ENCODE data around the gene DOCK10. TPM values are rescaled to one million over a fixed set of nuclear protein-coding genes. Genes with fewer than 3 reads are reported as not detected.

The DOCK10 gene
- total and polyA plus RNA-seq, 2 donors (not counting 1 experiment from before 2014, with no cell fraction given): 49.5 to 139 TPM

DNA sequence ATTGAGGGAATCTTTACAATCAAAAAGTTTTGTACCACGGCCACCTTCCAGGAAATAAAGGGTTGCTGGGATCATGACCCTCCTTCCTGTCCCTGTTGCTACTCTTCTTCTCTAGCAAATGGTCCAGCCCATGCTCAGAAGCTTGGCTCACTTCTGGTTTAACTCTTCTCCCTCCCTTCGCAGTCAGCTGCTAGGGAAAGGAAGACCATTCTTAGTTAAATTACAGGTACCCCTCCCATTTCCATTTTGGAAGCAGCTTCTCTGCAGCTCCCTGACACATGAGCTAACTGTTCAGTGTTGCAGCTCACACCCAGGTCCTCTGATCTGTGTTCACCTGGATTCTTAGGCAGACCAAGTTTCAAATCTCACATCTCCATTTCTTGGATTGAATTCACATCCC, 100.3 kb downstream of the DOCK10 start:
- Histone ChIP-seq H3K36me3 (replicated peaks in 1 of 2; ENCODE audit: control extremely low read depth in 1 of 2, control insufficient read depth in 1 of 2, extremely low read depth in 1 of 2, insufficient read depth in 2 of 2, low read length in 1 of 2) (no peaks in the 10 kb centered on the region), H3K27me3 (replicated peaks in 1 of 4; ENCODE audit: control extremely low read depth in 1 of 4, control insufficient read depth in 3 of 4, insufficient read depth in 4 of 4, low read length in 3 of 4) (no peaks in the 10 kb centered on the region), H3K27ac (ENCODE audit: low read length in 2 of 2) (peak overlapping the region in 1 of 2 donors; percentile 44), H3K79me2 (ENCODE audit: control insufficient read depth, insufficient read depth, low read length) (peaks cover 95% of the 10 kb centered on the region), H2AFZ (ENCODE audit: insufficient read depth, low read depth, low read length, poor library complexity, severe bottlenecking) (no peak overlapping the region), H3K4me1 (ENCODE audit: control insufficient read depth in 2 of 2, insufficient read depth in 2 of 2, low read length in 2 of 2) (peaks cover 72 to 83% of the 10 kb centered on the region in 2 donors), H3K9ac (ENCODE audit: low read length) (peak overlapping the region; percentile 1), H3K4me2 (replicated peaks; ENCODE audit: low read depth, low read length, poor library complexity, severe bottlenecking) (peak overlapping the region; percentile 74), H3K9me3 (ENCODE audit: control extremely low read depth in 1 of 3, control insufficient read depth in 2 of 3, insufficient read depth in 1 of 3, low read length in 2 of 3) (no peaks in the 10 kb centered on the region), H4K20me1 (ENCODE audit: control insufficient read depth, insufficient read depth, low read length, poor library complexity, severe bottlenecking) (no peaks in the 10 kb centered on the region), H3K4me3 (ENCODE audit: control extremely low read depth in 1 of 5, extremely low read depth in 1 of 5, insufficient read depth in 1 of 5, low read depth in 2 of 5, low read length in 4 of 5) (peak overlapping the region in 2 of 5 experiments; percentile 5 to 92)
- H3K27me3 Mint-ChIP-seq: no peaks in the 10 kb centered on the region
- ChIA-PET POLR2A (interaction anchor here (2.6 kb wide), 1 partner anchor 16 kb away, joined by 9 read pairs; no protein-coding TSS in a partner anchor), CTCF (interaction anchor here (0.7 to 2.7 kb wide), 6 partner anchors 11 to 60 kb away, joined by 3 to 10 read pairs (median 4); no protein-coding TSS in a partner anchor)
- 83% methylated on average over 2 of the region's 2 CpGs for WGBS (ENCODE audit: insufficient coverage)
- ATAC-seq (ENCODE audit: low read depth) (no peak), DNase-seq (no peak)
- H3K27ac Mint-ChIP-seq: peak overlapping the region; percentile 80
- peak overlapping the region; percentile 52 for H3K4me3 Mint-ChIP-seq
- TF ChIP-seq, protein P1, sequence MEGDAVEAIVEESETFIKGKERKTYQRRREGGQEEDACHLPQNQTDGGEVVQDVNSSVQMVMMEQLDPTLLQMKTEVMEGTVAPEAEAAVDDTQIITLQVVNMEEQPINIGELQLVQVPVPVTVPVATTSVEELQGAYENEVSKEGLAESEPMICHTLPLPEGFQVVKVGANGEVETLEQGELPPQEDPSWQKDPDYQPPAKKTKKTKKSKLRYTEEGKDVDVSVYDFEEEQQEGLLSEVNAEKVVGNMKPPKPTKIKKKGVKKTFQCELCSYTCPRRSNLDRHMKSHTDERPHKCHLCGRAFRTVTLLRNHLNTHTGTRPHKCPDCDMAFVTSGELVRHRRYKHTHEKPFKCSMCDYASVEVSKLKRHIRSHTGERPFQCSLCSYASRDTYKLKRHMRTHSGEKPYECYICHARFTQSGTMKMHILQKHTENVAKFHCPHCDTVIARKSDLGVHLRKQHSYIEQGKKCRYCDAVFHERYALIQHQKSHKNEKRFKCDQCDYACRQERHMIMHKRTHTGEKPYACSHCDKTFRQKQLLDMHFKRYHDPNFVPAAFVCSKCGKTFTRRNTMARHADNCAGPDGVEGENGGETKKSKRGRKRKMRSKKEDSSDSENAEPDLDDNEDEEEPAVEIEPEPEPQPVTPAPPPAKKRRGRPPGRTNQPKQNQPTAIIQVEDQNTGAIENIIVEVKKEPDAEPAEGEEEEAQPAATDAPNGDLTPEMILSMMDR (IDR thresholded peaks at IDR 0.05): no peak
- TF ChIP-seq EZH2 (IDR thresholded peaks at IDR 0.05; ENCODE audit: borderline replicate concordance, insufficient read depth, low read depth, low read length, poor library complexity, severe bottlenecking): no peak
- H3K9me3 Mint-ChIP-seq (ENCODE audit: insufficient read depth): no peaks in the 10 kb centered on the region
- H3K4me1 Mint-ChIP-seq: peaks cover 83% of the 10 kb centered on the region
- intact Hi-C loops (cut with micrococcal nuclease): loop anchor here (10.0 kb wide), 1 partner anchor 997 kb away; the partner anchor contains the start of gene WDFY1

DNA sequence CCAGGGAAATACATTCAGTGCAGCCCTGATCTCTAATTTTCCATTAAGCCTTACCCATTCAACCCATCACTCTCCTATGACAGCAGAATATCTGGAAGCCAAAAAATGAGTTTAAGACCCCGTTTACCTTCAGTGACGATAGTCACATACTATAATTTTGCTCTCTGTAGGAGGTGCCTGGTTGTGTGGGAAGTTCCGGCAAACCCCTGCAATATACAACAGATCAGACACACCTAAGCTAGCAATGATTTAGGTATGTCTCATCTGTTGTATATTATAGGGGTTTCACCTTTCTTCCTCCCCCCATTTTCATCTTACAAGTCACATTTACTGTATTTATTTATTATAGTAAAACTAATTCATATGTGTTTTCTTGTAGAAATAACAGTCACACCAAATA, 101.7 kb downstream of the DOCK10 start:
- H3K27ac Mint-ChIP-seq: peak overlapping the region; percentile 80
- H4K20me1 ChIP-seq (ENCODE audit: control insufficient read depth, insufficient read depth, low read length, poor library complexity, severe bottlenecking): no peaks in the 10 kb centered on the region
- peaks cover 93% of the 10 kb centered on the region for H3K79me2 ChIP-seq (ENCODE audit: control insufficient read depth, insufficient read depth, low read length)
- no peak overlapping the region for H3K9ac ChIP-seq (ENCODE audit: low read length)
- H3K4me3 Mint-ChIP-seq: peak overlapping the region; percentile 2
- H2AFZ ChIP-seq (ENCODE audit: insufficient read depth, low read depth, low read length, poor library complexity, severe bottlenecking): no peak overlapping the region
- no peaks in the 10 kb centered on the region for H3K9me3 Mint-ChIP-seq (ENCODE audit: insufficient read depth)
- ChIA-PET POLR2A (interaction anchor here (0.9 kb wide), 1 partner anchor 15 kb away, joined by 6 read pairs; no protein-coding TSS in a partner anchor), CTCF (interaction anchor here (0.6 to 1.5 kb wide), 5 partner anchors 19 to 62 kb away, joined by 3 to 4 read pairs (median 3); no protein-coding TSS in a partner anchor)
- peak overlapping the region in 1 of 2 donors; percentile 23 for H3K27ac ChIP-seq (ENCODE audit: low read length in 2 of 2)
- no CpG with 5 or more reads among the region's 3 CpGs for WGBS (ENCODE audit: insufficient coverage)
- peaks cover 82% of the 10 kb centered on the region for H3K4me1 Mint-ChIP-seq
- no peaks in the 10 kb centered on the region for H3K36me3 ChIP-seq (replicated peaks in 1 of 2; ENCODE audit: control extremely low read depth in 1 of 2, control insufficient read depth in 1 of 2, extremely low read depth in 1 of 2, insufficient read depth in 2 of 2, low read length in 1 of 2)
- H3K27me3 ChIP-seq (replicated peaks in 1 of 4; ENCODE audit: control extremely low read depth in 1 of 4, control insufficient read depth in 3 of 4, insufficient read depth in 4 of 4, low read length in 3 of 4): no peaks in the 10 kb centered on the region
- H3K27me3 Mint-ChIP-seq: no peaks in the 10 kb centered on the region
- no peaks in the 10 kb centered on the region for H3K9me3 ChIP-seq (ENCODE audit: control extremely low read depth in 1 of 3, control insufficient read depth in 2 of 3, insufficient read depth in 1 of 3, low read length in 2 of 3)
- no peak overlapping the region for H3K4me2 ChIP-seq (replicated peaks; ENCODE audit: low read depth, low read length, poor library complexity, severe bottlenecking)
- ATAC-seq (ENCODE audit: low read depth) (no peak), DNase-seq (no peak)
- no peak for TF ChIP-seq EZH2 (IDR thresholded peaks at IDR 0.05; ENCODE audit: borderline replicate concordance, insufficient read depth, low read depth, low read length, poor library complexity, severe bottlenecking)
- TF ChIP-seq, protein P1 (IDR thresholded peaks at IDR 0.05): no peak
- H3K4me1 ChIP-seq (ENCODE audit: control insufficient read depth in 2 of 2, insufficient read depth in 2 of 2, low read length in 2 of 2): peaks cover 70 to 78% of the 10 kb centered on the region in 2 donors
- intact Hi-C loops (cut with micrococcal nuclease): loop anchor here (10.0 kb wide), 1 partner anchor 996 kb away; the partner anchor contains the start of gene WDFY1
- H3K4me3 ChIP-seq (ENCODE audit: control extremely low read depth in 1 of 5, extremely low read depth in 1 of 5, insufficient read depth in 1 of 5, low read depth in 2 of 5, low read length in 4 of 5): no peak overlapping the region
